Loucy (cell line): ENCODE measurements around the gene PBX1.

Experiments
- H2AFZ ChIP-seq: fragments of 200-600 bp; sonication (generic); 2 replicates; pipeline ENCODE4 v1.6.0; 2016; ENCODE audit warnings: antibody characterized with exemption, mild to moderate bottlenecking, low read length, moderate library complexity
- H3F3A ChIP-seq: fragments of 200-600 bp; 2 replicates; pipeline ENCODE4 v1.6.0; 2016; ENCODE audit warnings: antibody characterized with exemption, low read depth, mild to moderate bottlenecking
- H3K27me3 ChIP-seq: fragments of 200-600 bp; sonication (generic); 2 replicates; pipeline ENCODE4 v1.6.1; 2014; ENCODE audit warnings: low read length, mild to moderate bottlenecking; ENCODE audit not compliant: insufficient read depth, poor library complexity, severe bottlenecking
- H3K36me3 ChIP-seq: fragments of 200-600 bp; sonication (generic); 2 replicates; pipeline ENCODE4 v1.6.1; 2016; ENCODE audit warnings: low read length; ENCODE audit not compliant: insufficient read depth
- H3K4me1 ChIP-seq: fragments of 200-600 bp; sonication (generic); 2 replicates; pipeline ENCODE4 v1.5.1; 2014; ENCODE audit warnings: low read length, mild to moderate bottlenecking; ENCODE audit not compliant: insufficient read depth, poor library complexity, severe bottlenecking
- H3K4me2 ChIP-seq: fragments of 200-600 bp; sonication (generic); 2 replicates; pipeline ENCODE4 v1.6.0; 2014; ENCODE audit warnings: antibody characterized with exemption, low read length, low read depth, mild to moderate bottlenecking; ENCODE audit not compliant: poor library complexity, severe bottlenecking
- H3K4me3 ChIP-seq: fragments of 200-600 bp; sonication (generic); 2 replicates; pipeline ENCODE4 v1.5.1; 2014; ENCODE audit warnings: low read length, mild to moderate bottlenecking, mixed read lengths; ENCODE audit not compliant: poor library complexity, severe bottlenecking
- H3K79me2 ChIP-seq: fragments of 200-600 bp; sonication (generic); 2 replicates; pipeline ENCODE4 v1.6.1; 2014; ENCODE audit warnings: low read length; ENCODE audit not compliant: insufficient read depth
- H3K9ac ChIP-seq: fragments of 200-600 bp; sonication (generic); 2 replicates; pipeline ENCODE4 v1.6.0; 2014; ENCODE audit warnings: mild to moderate bottlenecking, low read depth, low read length, moderate library complexity; ENCODE audit not compliant: poor library complexity, severe bottlenecking
- H3K9me2 ChIP-seq: fragments of 200-600 bp; sonication (generic); replicated peaks from 2 replicates; pipeline ENCODE4 v1.6.1; 2016; ENCODE audit warnings: low read depth, low read length, mixed read lengths
- H3K9me3 ChIP-seq: fragments of 200-600 bp; sonication (generic); 2 replicates; pipeline ENCODE4 v1.6.1; 2014; ENCODE audit warnings: mild to moderate bottlenecking, antibody characterized with exemption, low read length, low read depth; ENCODE audit not compliant: insufficient read depth
- H4K20me1 ChIP-seq: fragments of 200-600 bp; sonication (generic); 2 replicates; pipeline ENCODE4 v1.6.0; 2014; ENCODE audit warnings: antibody characterized with exemption, low read length, mild to moderate bottlenecking; ENCODE audit not compliant: insufficient read depth, poor library complexity, severe bottlenecking
- EZH2phosphoT487 ChIP-seq: fragments of 200-600 bp; IDR thresholded peaks from 2 replicates; pipeline ENCODE4 v1.6.1; 2018; ENCODE audit warnings: antibody characterized with exemption, mild to moderate bottlenecking, moderate library complexity, borderline replicate concordance
- TF ChIP-seq, protein P1 (sequence below): fragments of 200-600 bp; sonication (generic); conservative IDR thresholded peaks from 2 replicates; pipeline ENCODE4 v1.5.1; 2014; ENCODE audit warnings: mild to moderate bottlenecking, antibody characterized with exemption, low read length

The PBX1 gene

GRCh38 chr1:164590592-164590991, 31.6 kb downstream of the PBX1 start:
- no peaks in the 10 kb centered on the region for H3K9me3 ChIP-seq
- H3K79me2 ChIP-seq: no peaks in the 10 kb centered on the region
- no peak overlapping the region for H2AFZ ChIP-seq
- H3K4me1 ChIP-seq: no peaks in the 10 kb centered on the region
- no peaks in the 10 kb centered on the region for H3K9me2 ChIP-seq
- H3K4me3 ChIP-seq: no peak overlapping the region
- H3K27me3 ChIP-seq: no peaks in the 10 kb centered on the region
- no peak for TF ChIP-seq EZH2phosphoT487
- TF ChIP-seq, protein P1, sequence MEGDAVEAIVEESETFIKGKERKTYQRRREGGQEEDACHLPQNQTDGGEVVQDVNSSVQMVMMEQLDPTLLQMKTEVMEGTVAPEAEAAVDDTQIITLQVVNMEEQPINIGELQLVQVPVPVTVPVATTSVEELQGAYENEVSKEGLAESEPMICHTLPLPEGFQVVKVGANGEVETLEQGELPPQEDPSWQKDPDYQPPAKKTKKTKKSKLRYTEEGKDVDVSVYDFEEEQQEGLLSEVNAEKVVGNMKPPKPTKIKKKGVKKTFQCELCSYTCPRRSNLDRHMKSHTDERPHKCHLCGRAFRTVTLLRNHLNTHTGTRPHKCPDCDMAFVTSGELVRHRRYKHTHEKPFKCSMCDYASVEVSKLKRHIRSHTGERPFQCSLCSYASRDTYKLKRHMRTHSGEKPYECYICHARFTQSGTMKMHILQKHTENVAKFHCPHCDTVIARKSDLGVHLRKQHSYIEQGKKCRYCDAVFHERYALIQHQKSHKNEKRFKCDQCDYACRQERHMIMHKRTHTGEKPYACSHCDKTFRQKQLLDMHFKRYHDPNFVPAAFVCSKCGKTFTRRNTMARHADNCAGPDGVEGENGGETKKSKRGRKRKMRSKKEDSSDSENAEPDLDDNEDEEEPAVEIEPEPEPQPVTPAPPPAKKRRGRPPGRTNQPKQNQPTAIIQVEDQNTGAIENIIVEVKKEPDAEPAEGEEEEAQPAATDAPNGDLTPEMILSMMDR: no peak
- no peak overlapping the region for H3K4me2 ChIP-seq
- H4K20me1 ChIP-seq: no peaks in the 10 kb centered on the region
- H3K9ac ChIP-seq: no peak overlapping the region
- H3F3A ChIP-seq: no peaks in the 10 kb centered on the region
- H3K36me3 ChIP-seq: no peaks in the 10 kb centered on the region

DNA sequence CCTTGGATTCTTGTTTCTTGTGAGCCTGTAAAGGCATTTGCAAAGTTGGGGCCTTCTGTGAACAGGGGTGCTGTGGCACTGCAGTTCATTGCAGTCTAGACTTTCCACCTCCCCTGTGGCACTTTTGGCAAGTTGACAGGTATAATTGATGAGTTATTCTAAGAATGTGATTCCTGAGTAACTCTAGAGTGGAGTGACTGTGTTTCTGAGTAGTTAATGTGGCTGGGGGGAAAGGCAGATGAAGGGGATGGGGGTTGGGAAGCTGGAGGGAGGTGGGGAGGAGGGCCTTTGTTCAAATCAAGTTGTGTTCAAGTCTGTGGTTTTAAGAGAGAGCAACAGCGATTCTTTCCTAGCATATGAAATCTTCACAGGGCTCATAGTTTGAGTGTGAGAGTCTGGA, 32.9 kb downstream of the PBX1 start:
- Histone ChIP-seq H3K9me2 (no peaks in the 10 kb centered on the region), H3K9ac (no peak overlapping the region), H2AFZ (no peak overlapping the region), H3K4me2 (no peak overlapping the region), H3K9me3 (no peaks in the 10 kb centered on the region), H3F3A (no peaks in the 10 kb centered on the region), H4K20me1 (no peaks in the 10 kb centered on the region), H3K36me3 (no peaks in the 10 kb centered on the region), H3K27me3 (no peaks in the 10 kb centered on the region), H3K4me3 (no peak overlapping the region), H3K79me2 (no peaks in the 10 kb centered on the region), H3K4me1 (no peaks in the 10 kb centered on the region)
- TF ChIP-seq, protein P1: no peak
- no peak for TF ChIP-seq EZH2phosphoT487

DNA sequence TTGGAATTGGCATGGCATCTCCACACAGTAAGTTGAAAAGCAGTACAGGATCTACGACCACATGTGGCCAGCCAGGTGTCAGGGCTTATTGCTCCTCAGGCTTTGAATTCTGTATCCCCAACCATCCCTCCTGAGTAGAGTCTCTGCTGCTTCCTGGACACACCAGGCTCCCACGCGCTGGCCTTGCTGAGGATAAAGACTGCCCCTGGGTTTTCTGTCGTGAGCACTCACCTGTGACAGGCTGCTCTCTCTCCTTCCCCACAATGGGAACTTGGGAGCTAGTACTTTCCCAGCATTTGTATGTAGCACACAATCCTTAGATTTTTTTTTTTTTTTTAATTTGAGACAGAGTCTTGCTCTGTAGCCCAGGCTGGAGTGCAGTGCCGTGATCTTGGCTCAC, 33.6 kb downstream of the PBX1 start:
- Histone ChIP-seq H3K4me1 (no peaks in the 10 kb centered on the region), H3K4me3 (no peak overlapping the region), H3K4me2 (no peak overlapping the region), H3K36me3 (no peaks in the 10 kb centered on the region), H3K27me3 (no peaks in the 10 kb centered on the region), H3F3A (no peaks in the 10 kb centered on the region), H3K9me2 (no peaks in the 10 kb centered on the region), H2AFZ (no peak overlapping the region), H3K9me3 (no peaks in the 10 kb centered on the region), H3K79me2 (no peaks in the 10 kb centered on the region), H3K9ac (no peak overlapping the region), H4K20me1 (no peaks in the 10 kb centered on the region)
- TF ChIP-seq EZH2phosphoT487: no peak
- TF ChIP-seq, protein P1: no peak
